Inflammatory macrophage (primary cell): ENCODE data around the gene AGAP2.
"Not testable (repeated sequence)": the region's sequence is repeated elsewhere in the genome, so short reads cannot be mapped to it uniquely, and the experiment has no call there.

Source experiments
- DNase-seq, 2 donors: peaks; one replicate each; pipeline ENCODE4 v3.0.0-alpha.2; 2020 to 2022

AGAP2 gene

GRCh38 chr12:57693659-57694458 lies 44.7 kb downstream of the AGAP2 start, which contains the start of gene OS9:
Gene OS9 (plus strand): TSS chr12:57694132. CDS start chr12:57694162, 30 bp downstream.
- DNase-seq: peak; percentile 100

- DNase-seq: no peak
Observed at GRCh38 chr12:57693317-57693658, 45.3 kb downstream of the AGAP2 start.

GRCh38 chr12:57692500-57692899 lies 46.0 kb downstream of the AGAP2 start:
- DNase-seq: no peak

DNA sequence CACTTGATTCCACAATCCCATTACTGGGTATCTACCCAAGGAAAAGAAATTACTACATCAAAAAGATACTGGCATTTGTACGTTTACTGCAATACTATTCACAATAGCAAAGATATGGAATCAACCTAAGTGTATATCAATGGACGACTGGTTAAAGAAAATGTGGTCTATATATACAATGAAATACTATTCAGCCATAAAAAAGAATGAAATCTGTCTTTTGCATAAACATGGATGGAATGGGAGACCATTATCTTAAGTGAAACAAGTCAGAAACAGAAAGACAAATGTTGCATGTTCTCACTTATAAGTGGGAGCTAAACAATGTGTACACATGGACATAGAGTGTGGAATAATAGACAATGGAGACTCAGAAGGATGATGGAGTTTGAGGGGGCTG lies 49.6 kb downstream of the AGAP2 start:
- DNase-seq: no peak

- DNase-seq: no peak
Observed at GRCh38 chr12:57687862-57688261, 50.7 kb downstream of the AGAP2 start.

GRCh38 chr12:57679697-57680096 lies 58.8 kb downstream of the AGAP2 start:
- no peak for DNase-seq

DNA sequence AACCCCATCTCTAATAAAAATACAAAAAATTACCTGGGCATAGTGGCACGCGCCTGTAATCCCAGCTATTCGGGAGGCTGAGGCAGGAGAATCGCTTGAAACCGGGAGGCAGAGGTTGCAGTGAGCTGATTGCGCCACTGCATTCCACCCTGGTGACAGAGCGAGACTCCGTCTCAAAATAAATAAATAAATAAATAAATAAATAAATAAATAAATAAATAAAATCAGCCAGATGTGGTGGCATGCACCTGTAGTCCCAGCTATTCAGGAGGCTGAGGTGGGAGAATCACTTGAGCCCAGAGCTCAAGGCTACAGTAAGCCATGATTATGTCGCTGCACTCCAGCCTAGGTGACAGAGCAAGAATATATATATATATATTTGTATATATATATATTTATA lies 60.6 kb downstream of the AGAP2 start:
- DNase-seq: not testable (repeated sequence)

- DNase-seq: no peak
Observed at GRCh38 chr12:57674691-57675090, 63.9 kb downstream of the AGAP2 start.
